WI38 (cell line): ENCODE data around the gene DTX4.
A peak's percentile ranks its signal among the peaks of the same experiment; 100 is the strongest.

Source experiments
- H3K4me3 ChIP-seq: 2 replicates; pipeline ENCODE4 v1.5.1; 2011; ENCODE audit warnings: low read depth, mild to moderate bottlenecking, control low read depth, low read length
- CTCF ChIP-seq: IDR thresholded peaks from 2 replicates; pipeline ENCODE4 v1.5.1; 2012; ENCODE audit warnings: low read depth, mild to moderate bottlenecking, control low read depth, low read length

The DTX4 gene

GRCh38 chr11:59173964-59174663, 2.2 kb downstream of the DTX4 start:
- peak overlapping the region; percentile 82 for H3K4me3 ChIP-seq
- no peak for TF ChIP-seq CTCF

DNA sequence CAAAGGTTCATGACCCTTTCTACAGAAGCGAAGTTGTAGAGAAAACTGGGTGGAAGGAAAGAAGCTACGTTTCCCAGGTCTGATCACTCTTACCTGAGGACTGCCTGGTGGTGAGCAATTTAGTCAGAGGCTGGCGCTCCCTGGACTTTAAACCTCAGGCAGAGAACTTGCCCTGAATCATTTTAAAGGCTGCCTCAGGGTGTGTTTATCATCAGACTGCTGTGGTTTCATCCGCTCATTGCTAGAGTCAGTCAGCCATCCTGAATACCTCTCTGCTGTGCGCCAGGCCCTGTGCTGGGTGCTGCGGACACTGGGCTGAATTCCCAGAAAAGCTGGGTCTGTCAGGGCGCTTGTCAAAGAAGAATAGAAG, 2.7 kb downstream of the DTX4 start:
- peak overlapping the region; percentile 82; the same call in 1 of the 2 replicates for H3K4me3 ChIP-seq
- no peak for TF ChIP-seq CTCF

GRCh38 chr11:59175091-59175501, 3.2 kb downstream of the DTX4 start:
- H3K4me3 ChIP-seq, result no peak overlapping the region
- TF ChIP-seq CTCF, result no peak

- no peak for TF ChIP-seq CTCF
- H3K4me3 ChIP-seq, result no peak overlapping the region
These were observed 4.4 kb downstream of the DTX4 start for GRCh38 chr11:59176330-59176729.

DNA sequence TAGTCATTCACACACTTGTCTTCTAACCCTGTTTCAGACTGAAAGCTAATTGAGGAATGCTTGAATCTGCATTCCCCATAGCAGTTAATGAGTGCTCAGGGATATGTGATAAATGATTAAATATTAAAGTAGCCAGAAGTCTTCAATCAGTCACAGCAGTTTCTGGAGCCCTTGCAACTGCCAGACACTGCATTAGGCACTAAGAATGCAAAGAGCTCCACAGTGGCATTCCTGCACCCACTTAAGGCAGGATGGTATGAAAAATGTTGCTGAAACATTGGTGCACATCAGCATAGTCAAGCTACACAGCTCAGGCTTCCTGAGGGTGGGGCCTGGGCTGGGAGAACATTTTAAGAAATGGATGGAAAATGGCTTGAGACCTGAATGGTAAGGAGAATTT, 6.5 kb downstream of the DTX4 start:
- no peak overlapping the region for H3K4me3 ChIP-seq
- no peak for TF ChIP-seq CTCF

GRCh38 chr11:59179121-59179520, 7.2 kb downstream of the DTX4 start:
- no peak for TF ChIP-seq CTCF

DNA sequence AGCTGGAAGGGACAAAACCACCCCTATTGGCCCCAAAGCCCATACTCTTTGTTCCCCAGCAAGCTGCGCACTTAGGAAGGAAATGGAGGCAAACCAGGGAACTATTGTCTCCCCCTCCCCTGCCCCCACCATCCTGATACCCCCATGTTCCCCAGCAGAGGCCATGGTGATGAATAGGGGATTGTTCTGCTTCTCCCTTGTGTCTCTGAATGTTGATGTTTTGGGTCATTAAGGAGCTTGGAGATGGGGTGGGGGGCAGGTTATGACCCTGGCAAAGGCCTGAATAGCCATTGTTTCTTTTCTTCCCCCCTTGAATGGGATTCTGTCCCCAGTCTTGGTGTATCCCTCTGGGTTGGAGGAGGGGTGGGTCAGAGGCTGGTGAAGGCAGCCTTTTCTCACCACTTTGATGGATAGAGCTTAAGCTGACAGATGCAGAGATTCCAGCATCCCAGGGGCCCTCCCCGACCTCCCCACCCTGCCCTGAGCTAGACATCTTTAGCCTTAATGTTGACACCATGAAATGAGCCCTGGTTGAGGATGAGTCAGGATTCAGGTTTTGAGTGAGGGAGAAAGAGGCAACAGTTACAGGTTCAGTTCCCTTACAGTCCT, 8.3 kb downstream of the DTX4 start:
- H3K4me3 ChIP-seq, result no peak overlapping the region
- TF ChIP-seq CTCF, result no peak

More at GRCh38 chr11:59179121-59179520, 7.2 kb downstream of the DTX4 start:
- no peak overlapping the region for H3K4me3 ChIP-seq
